GM06990 (cell line): ENCODE measurements around the gene NAV2.

Experiments
- DNase-seq: peaks from one replicate; pipeline ENCODE4 v3.0.0-alpha.2; 2011; ENCODE audit not compliant: insufficient read length; ENCODE audit errors: extremely low read depth
- H3K27me3 ChIP-seq: replicated peaks from 2 replicates; pipeline ENCODE4 v1.6.0; 2011; ENCODE audit warnings: low read length; ENCODE audit not compliant: control insufficient read depth, insufficient read depth
- H3K36me3 ChIP-seq: 2 replicates; pipeline ENCODE4 v1.5.1; 2011; ENCODE audit warnings: low read length; ENCODE audit not compliant: control insufficient read depth, insufficient read depth
- H3K4me3 ChIP-seq: replicated peaks from 2 replicates; pipeline ENCODE4 v1.5.1; 2011; ENCODE audit warnings: low read depth, mild to moderate bottlenecking, control low read depth, low read length
- TF ChIP-seq, protein P1 (sequence below): IDR thresholded peaks from 2 replicates; pipeline ENCODE4 v1.5.1; 2011; ENCODE audit warnings: low read length, control low read depth, mild to moderate bottlenecking, inconsistent platforms; ENCODE audit not compliant: insufficient read depth, poor library complexity, severe bottlenecking

The NAV2 gene

DNA sequence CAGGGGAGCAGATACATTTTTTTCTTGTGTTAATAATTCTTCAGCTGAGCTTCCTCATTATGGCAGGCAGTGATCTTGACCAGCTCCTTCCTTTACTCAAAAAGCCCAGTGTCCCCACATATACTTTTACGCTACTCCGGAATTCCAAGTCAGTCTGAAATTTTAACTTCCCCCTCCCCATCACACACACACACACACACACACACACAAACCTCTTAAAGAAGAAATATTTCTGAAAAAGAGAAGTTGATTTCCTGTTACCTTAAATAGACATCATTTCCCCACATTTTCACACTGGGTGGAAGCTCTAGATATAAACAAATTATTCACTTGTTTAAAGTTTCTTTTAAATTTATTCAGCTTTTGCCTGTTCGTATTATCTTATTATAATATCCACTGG lies 333.8 kb downstream of the NAV2 start:
- no peak for DNase-seq
- TF ChIP-seq, protein P1, sequence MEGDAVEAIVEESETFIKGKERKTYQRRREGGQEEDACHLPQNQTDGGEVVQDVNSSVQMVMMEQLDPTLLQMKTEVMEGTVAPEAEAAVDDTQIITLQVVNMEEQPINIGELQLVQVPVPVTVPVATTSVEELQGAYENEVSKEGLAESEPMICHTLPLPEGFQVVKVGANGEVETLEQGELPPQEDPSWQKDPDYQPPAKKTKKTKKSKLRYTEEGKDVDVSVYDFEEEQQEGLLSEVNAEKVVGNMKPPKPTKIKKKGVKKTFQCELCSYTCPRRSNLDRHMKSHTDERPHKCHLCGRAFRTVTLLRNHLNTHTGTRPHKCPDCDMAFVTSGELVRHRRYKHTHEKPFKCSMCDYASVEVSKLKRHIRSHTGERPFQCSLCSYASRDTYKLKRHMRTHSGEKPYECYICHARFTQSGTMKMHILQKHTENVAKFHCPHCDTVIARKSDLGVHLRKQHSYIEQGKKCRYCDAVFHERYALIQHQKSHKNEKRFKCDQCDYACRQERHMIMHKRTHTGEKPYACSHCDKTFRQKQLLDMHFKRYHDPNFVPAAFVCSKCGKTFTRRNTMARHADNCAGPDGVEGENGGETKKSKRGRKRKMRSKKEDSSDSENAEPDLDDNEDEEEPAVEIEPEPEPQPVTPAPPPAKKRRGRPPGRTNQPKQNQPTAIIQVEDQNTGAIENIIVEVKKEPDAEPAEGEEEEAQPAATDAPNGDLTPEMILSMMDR: no peak
- no peak overlapping the region for H3K4me3 ChIP-seq
- no peaks in the 10 kb centered on the region for H3K27me3 ChIP-seq
- H3K36me3 ChIP-seq: no peaks in the 10 kb centered on the region

DNA sequence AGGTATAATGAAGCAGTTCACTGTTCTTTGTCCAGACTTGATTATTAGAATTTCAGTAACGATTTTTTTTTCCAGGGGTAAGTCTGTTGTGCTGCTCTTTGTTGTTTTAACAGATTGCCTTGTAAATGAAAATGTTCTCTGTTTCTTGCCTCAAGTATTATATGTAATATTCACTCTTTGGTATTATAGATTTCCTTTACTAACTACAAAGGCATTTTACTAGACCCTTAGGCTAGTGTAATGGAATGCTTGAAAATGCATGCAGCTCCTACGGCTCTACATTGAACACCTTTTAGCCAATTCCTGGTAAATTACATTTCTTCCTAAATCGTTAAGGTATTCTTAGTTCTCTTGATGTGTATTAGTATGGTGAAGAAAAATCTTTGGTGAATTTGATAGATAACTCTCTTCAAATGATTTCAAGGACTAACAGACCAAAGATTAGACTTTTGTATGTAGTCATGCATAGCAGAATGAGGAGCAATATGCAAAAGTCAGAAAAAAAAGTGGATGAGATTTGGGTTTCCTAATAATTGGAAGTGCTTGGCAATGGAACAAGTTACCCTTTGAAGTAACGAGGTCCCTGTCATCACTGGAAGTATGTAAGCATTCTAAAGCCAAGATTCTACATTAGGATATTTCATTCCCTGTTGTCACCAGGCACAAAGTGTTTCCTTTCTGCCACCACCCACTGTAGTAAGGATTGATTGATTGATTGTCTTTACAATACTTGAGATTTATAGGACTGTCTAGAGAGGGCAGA lies 334.6 kb downstream of the NAV2 start:
- no peaks in the 10 kb centered on the region for H3K27me3 ChIP-seq
- no peak for DNase-seq
- TF ChIP-seq, protein P1: no peak
- no peaks in the 10 kb centered on the region for H3K36me3 ChIP-seq
- no peak overlapping the region for H3K4me3 ChIP-seq

DNA sequence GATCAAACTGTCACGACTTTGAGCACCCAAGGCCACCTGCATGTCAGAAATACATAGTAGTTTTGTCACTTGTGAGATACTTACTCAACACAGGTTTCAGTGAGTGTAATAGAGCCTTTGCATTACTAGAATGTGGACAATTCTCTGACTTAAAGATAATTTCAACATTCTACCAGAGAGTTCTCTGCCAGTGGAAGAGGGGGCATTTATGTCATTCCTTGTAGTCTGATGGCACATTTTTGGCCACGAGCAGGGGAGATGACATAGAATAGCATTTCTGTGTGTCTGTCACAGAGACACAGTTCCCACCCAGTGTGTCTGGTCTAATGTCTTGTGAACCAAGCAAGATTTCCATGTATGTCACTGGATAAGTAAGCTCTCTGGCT lies 335.1 kb downstream of the NAV2 start:
- TF ChIP-seq, protein P1: no peak
- no peak overlapping the region for H3K4me3 ChIP-seq
- DNase-seq: no peak
- H3K27me3 ChIP-seq: no peaks in the 10 kb centered on the region
- no peaks in the 10 kb centered on the region for H3K36me3 ChIP-seq

DNA sequence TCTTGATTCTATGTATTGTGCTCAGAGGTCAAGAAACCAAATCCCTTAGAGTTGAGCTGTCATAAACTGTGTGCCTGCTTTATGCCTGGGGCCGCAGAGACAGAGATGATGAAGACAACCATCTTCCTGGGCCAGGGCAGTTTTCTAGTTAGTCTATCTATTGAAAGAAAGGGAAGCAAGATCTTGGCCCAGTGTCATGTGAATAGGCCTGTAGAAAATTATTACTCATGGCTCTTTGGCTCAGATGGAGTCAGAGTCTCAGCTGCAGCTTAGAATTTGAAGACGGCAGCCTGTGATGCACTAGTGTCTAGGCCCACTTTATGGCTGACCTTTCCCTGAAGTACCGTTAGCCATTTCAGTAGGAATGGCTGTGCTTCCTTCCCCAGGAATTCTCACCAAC lies 335.6 kb downstream of the NAV2 start:
- TF ChIP-seq, protein P1: no peak
- DNase-seq: no peak

DNA sequence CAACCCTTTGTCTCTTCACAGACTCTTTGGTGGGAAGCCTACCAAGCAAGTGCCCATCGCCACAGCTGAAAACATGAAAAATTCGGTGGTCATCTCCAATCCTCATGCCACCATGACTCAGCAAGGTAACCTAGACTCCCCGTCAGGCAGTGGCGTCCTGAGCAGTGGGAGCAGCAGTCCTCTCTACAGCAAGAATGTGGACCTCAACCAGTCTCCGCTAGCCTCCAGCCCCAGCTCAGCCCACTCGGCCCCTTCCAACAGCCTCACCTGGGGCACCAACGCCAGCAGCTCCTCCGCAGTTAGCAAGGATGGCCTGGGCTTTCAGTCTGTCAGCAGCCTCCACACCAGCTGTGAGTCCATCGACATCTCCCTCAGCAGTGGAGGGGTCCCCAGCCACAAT lies 336.1 kb downstream of the NAV2 start:
- no peaks in the 10 kb centered on the region for H3K27me3 ChIP-seq
- TF ChIP-seq, protein P1: no peak
- no peak for DNase-seq
- no peaks in the 10 kb centered on the region for H3K36me3 ChIP-seq
- H3K4me3 ChIP-seq: no peak overlapping the region

More for the DNA sequence above, 335.6 kb downstream of the NAV2 start:
- Histone ChIP-seq H3K36me3 (no peaks in the 10 kb centered on the region), H3K27me3 (no peaks in the 10 kb centered on the region), H3K4me3 (no peak overlapping the region)
